SK-N-SH (cell line): Measurements from ENCODE around the gene SERINC1. TPM values are rescaled to one million over a fixed set of nuclear protein-coding genes. Genes with fewer than 3 reads are reported as not detected.

Experiments used
- CTCF ChIA-PET: fragments of 300-600, 350-600 bp; formaldehyde crosslinking; extraction: SDS; loops from one replicate; lab custom pipeline; 2021; lab: Yijun Ruan, JAX
- POLR2A ChIA-PET: fragments of 350-600 bp; sonication (Branson Sonifier 250); formaldehyde crosslinking; extraction: SDS; loops from one replicate; lab custom pipeline; 2020; ENCODE audit warnings: antibody characterized with exemption, inconsistent platforms; lab: Yijun Ruan, JAX
- DNase-seq: peaks from one replicate; pipeline ENCODE4 v3.0.0; 2012
- H2AFZ ChIP-seq: fragments of 200-600 bp; sonication (generic); 2 replicates; pipeline ENCODE4 v1.8.1; 2016; ENCODE audit warnings: antibody characterized with exemption, mild to moderate bottlenecking, low read depth
- H3F3A ChIP-seq: fragments of 200-600 bp; sonication (generic); replicated peaks from 2 replicates; pipeline ENCODE3; 2016; ENCODE audit warnings: antibody characterized with exemption, mild to moderate bottlenecking; ENCODE audit not compliant: insufficient read depth
- H3K27ac ChIP-seq, 2 experiments: fragments of 200-500 bp in 1 of 2; fragments of 200-600 bp in 1 of 2; sonication (Bioruptor generic) in 1 of 2; sonication (generic), shearing (Covaris generic) in 1 of 2; 2 replicates each; pipeline versions ENCODE4 v1.5.1 to v1.6.1; 2014 to 2016; ENCODE audit warnings: low read depth in 2 of 2, inconsistent platforms in 1 of 2, low read length in 1 of 2, mild to moderate bottlenecking in 1 of 2, mixed read lengths in 1 of 2
- H3K27me3 ChIP-seq: fragments of 200-600 bp; sonication (generic), shearing (Covaris generic); 2 replicates; pipeline ENCODE4 v1.6.1; 2016; ENCODE audit warnings: mixed run types; ENCODE audit not compliant: insufficient read depth
- H3K36me3 ChIP-seq, 2 experiments: fragments of 200-500 bp in 1 of 2; fragments of 200-600 bp in 1 of 2; sonication (Bioruptor generic) in 1 of 2; sonication (generic) in 1 of 2; replicated peaks in 1 of 2; 2 replicates each; pipeline versions ENCODE3 to v1.5.1; 2014 to 2016; ENCODE audit warnings: low read length in 1 of 2, mild to moderate bottlenecking in 1 of 2; ENCODE audit not compliant: insufficient read depth in 2 of 2, control insufficient read depth in 1 of 2
- H3K4me1 ChIP-seq, 2 experiments: fragments of 200-500 bp in 1 of 2; fragments of 200-600 bp in 1 of 2; sonication (Bioruptor generic) in 1 of 2; sonication (generic), shearing (Covaris generic) in 1 of 2; 2 replicates each; pipeline versions ENCODE4 v1.5.1 to v1.6.1; 2014 to 2016; ENCODE audit warnings: low read depth in 1 of 2, low read length in 1 of 2, mixed run types in 1 of 2; ENCODE audit not compliant: insufficient read depth in 2 of 2, control insufficient read depth in 1 of 2
- H3K4me2 ChIP-seq: fragments of 200-600 bp; sonication (generic), shearing (Covaris generic); 2 replicates; pipeline ENCODE4 v1.6.1; 2017; ENCODE audit warnings: mixed run types
- H3K4me3 ChIP-seq, 2 experiments: fragments of 200-500 bp in 1 of 2; fragments of 200-600 bp in 1 of 2; sonication (Bioruptor generic) in 1 of 2; sonication (generic), shearing (Covaris generic) in 1 of 2; 2 replicates each; pipeline versions ENCODE4 v1.5.1 to v1.8.1; 2014 to 2016; ENCODE audit warnings: low read depth in 2 of 2, inconsistent platforms in 1 of 2, low read length in 1 of 2, mild to moderate bottlenecking in 1 of 2, mixed read lengths in 1 of 2, moderate library complexity in 1 of 2
- H3K79me2 ChIP-seq: fragments of 200-600 bp; sonication (generic); 2 replicates; pipeline ENCODE4 v1.8.1; 2017; ENCODE audit warnings: mild to moderate bottlenecking; ENCODE audit not compliant: insufficient read depth
- H3K9ac ChIP-seq: fragments of 200-600 bp; sonication (generic); 2 replicates; pipeline ENCODE4 v1.6.1; 2017; ENCODE audit warnings: mixed run types
- H3K9me2 ChIP-seq: fragments of 200-600 bp; sonication (generic); 2 replicates; pipeline ENCODE4 v1.6.1; 2017; ENCODE audit warnings: mixed run types
- H3K9me3 ChIP-seq: fragments of 200-600 bp; sonication (generic); 2 replicates; pipeline ENCODE4 v1.6.1; 2017; ENCODE audit warnings: mixed run types, mild to moderate bottlenecking, moderate library complexity
- H4K20me1 ChIP-seq: fragments of 200-600 bp; sonication (generic); 2 replicates; pipeline ENCODE4 v1.6.1; 2017; ENCODE audit warnings: mild to moderate bottlenecking, mixed run types; ENCODE audit not compliant: insufficient read depth
- CHD2 ChIP-seq: fragments of 150-350 bp; IDR thresholded peaks from 2 replicates; pipeline ENCODE4 v1.6.1; 2018; ENCODE audit warnings: low read length; ENCODE audit not compliant: partially characterized antibody
- ELF1 ChIP-seq: IDR thresholded peaks from 2 replicates; pipeline ENCODE4 v1.4.0; 2012
- EZH2phosphoT487 ChIP-seq: fragments of 200-600 bp; sonication (generic); IDR thresholded peaks from 2 replicates; pipeline ENCODE4 v1.6.1; 2017; ENCODE audit warnings: low read depth, mixed run types, mild to moderate bottlenecking, antibody characterized with exemption, moderate library complexity, borderline replicate concordance
- FOSL2 ChIP-seq: IDR thresholded peaks from 2 replicates; pipeline ENCODE4 v1.4.0; 2012; ENCODE audit warnings: low read depth, mild to moderate bottlenecking, moderate library complexity, borderline replicate concordance
- FOXM1 ChIP-seq: IDR thresholded peaks from 2 replicates; pipeline ENCODE4 v1.4.0; 2012; ENCODE audit warnings: low read depth, mild to moderate bottlenecking
- GABPA ChIP-seq: IDR thresholded peaks from 2 replicates; pipeline ENCODE4 v1.4.0; 2012; ENCODE audit warnings: low read depth, mild to moderate bottlenecking
- GATA2 ChIP-seq: sonication (generic); formaldehyde crosslinking; IDR thresholded peaks from 2 replicates; pipeline ENCODE4 v1.5.0; 2020; ENCODE audit warnings: mild to moderate bottlenecking, missing genetic modification reagents
- JUND ChIP-seq: IDR thresholded peaks from 2 replicates; pipeline ENCODE4 v1.4.0; 2012
- MEF2A ChIP-seq: IDR thresholded peaks from 2 replicates; pipeline ENCODE4 v1.4.0; 2012; ENCODE audit warnings: low read depth, borderline replicate concordance
- MXI1 ChIP-seq: IDR thresholded peaks from 2 replicates; pipeline ENCODE4 v1.6.1; 2012; ENCODE audit warnings: mild to moderate bottlenecking, low read depth, low read length, improper control_type of control experiment
- PBX3 ChIP-seq: IDR thresholded peaks from 2 replicates; pipeline ENCODE4; 2012
- RCOR1 ChIP-seq: fragments of 150-350 bp; IDR thresholded peaks from 2 replicates; pipeline ENCODE4 v1.6.1; 2017; ENCODE audit warnings: antibody characterized with exemption, low read length
- RFX5 ChIP-seq: IDR thresholded peaks from 2 replicates; pipeline ENCODE4 v1.6.1; 2012; ENCODE audit warnings: mild to moderate bottlenecking, improper control_type of control experiment, low read length
- RXRA ChIP-seq: IDR thresholded peaks from 2 replicates; pipeline ENCODE4 v1.4.0; 2012; ENCODE audit warnings: low read depth, mild to moderate bottlenecking, borderline replicate concordance
- SMC3 ChIP-seq: IDR thresholded peaks from 2 replicates; pipeline ENCODE4 v1.6.1; 2012; ENCODE audit warnings: low read depth, low read length, improper control_type of control experiment
- TAF1 ChIP-seq: IDR thresholded peaks from 2 replicates; pipeline ENCODE4 v1.6.1; 2012; ENCODE audit warnings: low read depth, mild to moderate bottlenecking, low read length, moderate library complexity, borderline replicate concordance
- TEAD4 ChIP-seq: IDR thresholded peaks from 2 replicates; pipeline ENCODE4 v1.4.0; 2012; ENCODE audit warnings: mild to moderate bottlenecking, borderline replicate concordance; ENCODE audit not compliant: insufficient read depth
- USF2 ChIP-seq: fragments of 150-350 bp; IDR thresholded peaks from 2 replicates; pipeline ENCODE4 v1.6.1; 2017; ENCODE audit warnings: antibody characterized with exemption, low read length, low read depth, borderline replicate concordance
- YY1 ChIP-seq: IDR thresholded peaks from 2 replicates; pipeline ENCODE4 v1.4.0; 2012; ENCODE audit warnings: low read depth, mild to moderate bottlenecking
- WGBS: methylation state at CpG from one replicate; pipeline ENCODE4 v1.1.6; 2017; ENCODE audit warnings: low lambda C conversion rate; 5-methylcytosine and 5-hydroxymethylcytosine counted together
- polyA plus RNA-seq, 3 experiments: library from polyadenylated mRNA; depleted of rRNA; stranded (reverse); fragments of >200 nt; gene quantifications; 2 replicates each; pipeline ENCODE4 v1.2.3, GENCODE V29; 2012
- TF ChIP-seq, protein P1 (sequence below): IDR thresholded peaks from 2 replicates; pipeline ENCODE4 v1.4.0; 2012; ENCODE audit warnings: low read depth, borderline replicate concordance

Gene SERINC1
- polyA plus RNA-seq, 1 of the 3 experiments (the other 2 are of a cell fraction), result 55.2 TPM

DNA sequence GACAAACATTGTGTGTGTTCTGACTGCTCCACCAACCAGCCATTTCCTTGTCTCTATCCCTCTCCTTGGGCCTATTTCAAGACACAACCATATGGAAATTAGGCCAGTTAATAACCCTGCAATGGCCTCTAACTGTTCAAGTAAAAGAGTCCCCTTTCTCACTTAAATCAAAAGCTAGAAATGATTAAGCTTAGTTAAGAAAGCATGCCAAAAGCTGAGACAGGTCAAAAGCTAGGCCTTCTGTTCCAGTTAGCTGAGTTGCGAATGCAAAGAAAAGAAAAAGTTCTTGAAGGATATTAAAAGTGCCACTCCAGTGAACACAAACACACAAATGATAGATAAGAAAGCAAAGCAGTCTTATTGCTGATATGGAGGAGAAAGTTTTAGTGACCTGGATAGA, 22.5 kb downstream of the SERINC1 start:
- Histone ChIP-seq H3K4me1 (no peaks in the 10 kb centered on the region; a peak in 1 of 4 replicates), H3K4me2 (no peak overlapping the region), H2AFZ (no peak overlapping the region), H4K20me1 (0 out of 2 replicates have a peak, but pooled peaks cover 4% of the 10 kb centered on the region), H3K9me2 (no peaks in the 10 kb centered on the region), H3F3A (peaks cover 6% of the 10 kb centered on the region), H3K27me3 (no peaks in the 10 kb centered on the region), H3K4me3 (no peak overlapping the region), H3K27ac (no peak overlapping the region), H3K36me3 (peaks cover 88 to 94% of the 10 kb centered on the region in 2 experiments), H3K9ac (no peak overlapping the region), H3K9me3 (no peaks in the 10 kb centered on the region), H3K79me2 (peaks cover 6% of the 10 kb centered on the region; the same call in 1 of the 2 replicates)
- 94% methylated on average over 1 of the region's 1 CpG for WGBS
- TF ChIP-seq TAF1 (no peak), MXI1 (no peak), GATA2 (CRISPR knock-in tag) (no peak), FOSL2 (no peak), TEAD4 (no peak), PBX3 (no peak), SMC3 (no peak), YY1 (no peak), RXRA (no peak), EZH2phosphoT487 (no peak), RFX5 (no peak), GABPA (no peak), JUND (no peak), ELF1 (no peak), MEF2A (no peak), RCOR1 (no peak), USF2 (no peak), FOXM1 (no peak), CHD2 (no peak)
- TF ChIP-seq, protein P1, sequence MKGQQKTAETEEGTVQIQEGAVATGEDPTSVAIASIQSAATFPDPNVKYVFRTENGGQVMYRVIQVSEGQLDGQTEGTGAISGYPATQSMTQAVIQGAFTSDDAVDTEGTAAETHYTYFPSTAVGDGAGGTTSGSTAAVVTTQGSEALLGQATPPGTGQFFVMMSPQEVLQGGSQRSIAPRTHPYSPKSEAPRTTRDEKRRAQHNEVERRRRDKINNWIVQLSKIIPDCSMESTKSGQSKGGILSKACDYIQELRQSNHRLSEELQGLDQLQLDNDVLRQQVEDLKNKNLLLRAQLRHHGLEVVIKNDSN, result no peak
- ChIA-PET CTCF (interaction anchor here (1.0 kb wide), 1 partner anchor 8 kb away, joined by 3 read pairs; no protein-coding TSS in a partner anchor), POLR2A (no interaction called here)
- DNase-seq, result no peak
